ENCODE data around the gene SRSF1.

SRSF1 gene

DNA sequence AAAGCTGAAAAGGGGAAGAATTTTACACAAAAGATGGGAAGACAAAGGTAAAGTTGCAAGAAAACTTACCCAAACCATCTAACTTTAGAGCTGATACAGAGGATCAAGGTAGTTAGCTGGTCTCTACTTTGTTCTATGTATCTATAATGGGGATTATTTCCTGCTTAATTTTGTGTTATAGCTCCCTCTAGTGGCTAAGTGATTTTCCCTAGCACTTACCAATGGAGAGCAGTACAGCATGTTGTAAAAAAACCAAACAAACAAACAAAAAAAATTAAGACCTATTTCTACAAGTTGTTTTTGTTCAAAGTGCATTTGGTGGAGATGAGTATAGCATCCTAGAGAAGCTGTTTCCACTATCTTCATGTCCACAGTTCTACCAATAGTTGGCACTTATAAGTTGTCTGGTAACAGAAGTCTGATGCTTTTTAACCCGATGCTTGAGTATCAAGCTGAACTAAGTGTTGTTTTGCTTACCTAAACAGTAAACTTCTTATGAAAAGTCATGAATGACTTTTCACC lies 7.5 kb downstream of the SRSF1 start:
- TF ChIP-seq, protein P1, sequence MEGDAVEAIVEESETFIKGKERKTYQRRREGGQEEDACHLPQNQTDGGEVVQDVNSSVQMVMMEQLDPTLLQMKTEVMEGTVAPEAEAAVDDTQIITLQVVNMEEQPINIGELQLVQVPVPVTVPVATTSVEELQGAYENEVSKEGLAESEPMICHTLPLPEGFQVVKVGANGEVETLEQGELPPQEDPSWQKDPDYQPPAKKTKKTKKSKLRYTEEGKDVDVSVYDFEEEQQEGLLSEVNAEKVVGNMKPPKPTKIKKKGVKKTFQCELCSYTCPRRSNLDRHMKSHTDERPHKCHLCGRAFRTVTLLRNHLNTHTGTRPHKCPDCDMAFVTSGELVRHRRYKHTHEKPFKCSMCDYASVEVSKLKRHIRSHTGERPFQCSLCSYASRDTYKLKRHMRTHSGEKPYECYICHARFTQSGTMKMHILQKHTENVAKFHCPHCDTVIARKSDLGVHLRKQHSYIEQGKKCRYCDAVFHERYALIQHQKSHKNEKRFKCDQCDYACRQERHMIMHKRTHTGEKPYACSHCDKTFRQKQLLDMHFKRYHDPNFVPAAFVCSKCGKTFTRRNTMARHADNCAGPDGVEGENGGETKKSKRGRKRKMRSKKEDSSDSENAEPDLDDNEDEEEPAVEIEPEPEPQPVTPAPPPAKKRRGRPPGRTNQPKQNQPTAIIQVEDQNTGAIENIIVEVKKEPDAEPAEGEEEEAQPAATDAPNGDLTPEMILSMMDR (IDR thresholded peaks at IDR 0.05) = peak; percentile 91

DNA sequence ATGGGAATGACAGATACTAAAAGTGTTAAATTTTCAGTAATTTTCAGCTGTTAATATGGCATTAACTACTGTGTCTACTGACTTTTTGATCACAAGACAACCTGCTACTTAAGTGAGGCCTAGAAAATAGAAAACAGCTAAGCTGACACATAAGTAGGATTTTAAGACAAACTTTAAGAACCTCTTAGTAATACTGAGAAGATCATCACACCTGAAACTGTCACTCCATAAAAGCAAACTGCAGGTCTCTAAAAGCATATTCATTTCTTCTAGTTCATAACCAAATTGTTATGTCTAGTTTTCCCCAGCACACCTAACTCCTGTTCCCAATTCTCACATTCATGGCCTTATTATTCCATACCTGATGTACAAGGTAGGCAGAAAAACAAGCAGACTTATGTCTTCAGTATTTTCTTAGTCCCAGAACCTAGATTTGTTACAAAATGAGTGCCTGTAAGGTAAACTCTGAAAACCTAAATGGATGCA lies 8.0 kb downstream of the SRSF1 start:
- TF ChIP-seq, protein P1 (IDR thresholded peaks at IDR 0.05) = no peak

DNA sequence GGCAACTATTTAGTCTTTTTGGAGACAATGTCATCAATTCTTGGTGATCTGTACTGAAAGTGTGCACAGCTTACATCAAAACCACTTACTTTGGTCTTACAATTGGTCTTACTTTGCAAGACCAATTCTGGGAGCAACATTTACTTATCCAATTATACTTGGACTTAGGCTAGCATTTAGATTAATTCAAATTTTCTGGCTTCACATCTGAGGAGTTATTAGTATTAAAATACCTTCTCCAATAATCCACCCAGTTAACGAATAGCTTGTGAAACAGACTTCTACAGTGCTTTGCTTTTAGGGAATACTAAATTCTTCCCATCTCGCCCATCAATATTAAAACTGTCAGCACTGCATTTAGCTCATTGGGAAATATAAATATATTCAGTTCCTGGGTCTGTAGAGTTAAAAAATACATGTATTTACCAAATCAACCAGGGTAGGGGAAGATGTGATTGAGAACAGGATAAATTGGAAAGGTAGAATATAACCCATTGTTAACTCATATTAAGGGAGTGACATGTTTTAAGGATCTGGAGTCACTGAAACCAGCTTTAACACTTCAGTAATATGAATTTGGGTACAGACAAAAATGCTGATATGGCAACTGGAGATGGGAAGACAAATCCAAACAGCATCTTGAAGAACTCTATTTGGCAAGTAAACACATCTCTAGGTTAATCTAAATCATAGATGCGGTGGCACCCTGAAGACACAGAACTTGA lies 9.8 kb downstream of the SRSF1 start:
- TF ChIP-seq, protein P1 (IDR thresholded peaks at IDR 0.05) = no peak

DNA sequence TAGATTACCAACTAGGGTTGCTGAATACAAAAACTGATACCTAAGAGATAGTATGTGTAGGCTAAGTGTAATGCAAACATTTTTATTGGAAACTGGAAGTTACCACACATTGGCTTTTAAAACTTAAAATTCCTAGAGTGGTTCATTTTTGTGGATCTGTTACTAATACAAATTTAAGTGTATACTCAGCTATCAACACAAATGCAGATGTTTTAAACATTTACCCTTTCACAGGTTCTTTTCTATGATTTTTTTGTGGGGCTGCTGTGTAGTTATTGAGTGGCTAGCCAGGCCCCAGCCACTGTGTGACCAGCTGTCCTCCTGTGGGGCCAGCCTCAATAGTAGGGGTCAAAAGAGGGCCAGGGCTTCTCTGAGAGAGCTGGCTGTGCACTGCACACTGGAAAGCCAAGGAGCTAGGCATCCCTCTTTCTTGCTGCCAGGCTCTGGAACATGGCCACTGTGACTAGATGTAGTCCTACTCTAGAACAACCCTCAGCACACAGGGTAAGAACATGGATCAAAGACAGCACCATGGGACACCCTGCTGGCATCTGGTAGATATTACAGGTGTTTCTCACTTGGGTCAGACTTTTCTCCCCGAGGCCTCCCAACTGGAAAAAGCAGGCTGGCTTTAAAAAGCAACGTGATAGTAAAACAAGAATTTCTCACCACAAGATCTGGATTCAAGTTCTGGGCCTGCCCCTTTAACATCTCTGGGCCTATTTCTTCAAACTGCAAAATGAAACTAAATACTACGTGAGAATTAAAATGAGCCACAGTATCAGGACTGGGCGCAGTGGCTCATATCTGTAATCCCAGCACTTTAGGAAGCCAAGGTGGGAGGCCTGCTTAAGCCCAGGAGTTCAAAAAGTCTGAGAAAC lies 11.7 kb downstream of the SRSF1 start:
- TF ChIP-seq, protein P1 (IDR thresholded peaks at IDR 0.05) = peak; percentile 65

DNA sequence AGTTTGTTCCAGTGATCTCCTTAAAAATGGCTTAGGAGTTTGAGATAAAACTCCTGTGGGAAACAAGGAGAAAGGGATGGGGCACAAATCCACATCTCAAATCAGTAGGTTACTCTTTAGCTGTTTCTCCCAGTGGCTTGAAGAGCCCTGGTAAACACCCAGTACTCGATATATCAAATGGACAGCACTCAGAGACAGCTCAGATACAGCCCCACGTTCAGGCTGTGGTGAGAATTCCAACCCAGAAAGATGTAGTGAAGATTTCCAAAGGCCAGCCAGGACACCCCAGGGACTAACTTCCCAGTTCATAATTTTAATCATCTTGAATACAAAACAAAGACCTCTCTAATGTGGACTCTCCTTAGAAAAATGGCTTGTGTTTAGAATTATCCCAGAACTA lies 12.6 kb downstream of the SRSF1 start:
- TF ChIP-seq, protein P1 (IDR thresholded peaks at IDR 0.05) = no peak

DNA sequence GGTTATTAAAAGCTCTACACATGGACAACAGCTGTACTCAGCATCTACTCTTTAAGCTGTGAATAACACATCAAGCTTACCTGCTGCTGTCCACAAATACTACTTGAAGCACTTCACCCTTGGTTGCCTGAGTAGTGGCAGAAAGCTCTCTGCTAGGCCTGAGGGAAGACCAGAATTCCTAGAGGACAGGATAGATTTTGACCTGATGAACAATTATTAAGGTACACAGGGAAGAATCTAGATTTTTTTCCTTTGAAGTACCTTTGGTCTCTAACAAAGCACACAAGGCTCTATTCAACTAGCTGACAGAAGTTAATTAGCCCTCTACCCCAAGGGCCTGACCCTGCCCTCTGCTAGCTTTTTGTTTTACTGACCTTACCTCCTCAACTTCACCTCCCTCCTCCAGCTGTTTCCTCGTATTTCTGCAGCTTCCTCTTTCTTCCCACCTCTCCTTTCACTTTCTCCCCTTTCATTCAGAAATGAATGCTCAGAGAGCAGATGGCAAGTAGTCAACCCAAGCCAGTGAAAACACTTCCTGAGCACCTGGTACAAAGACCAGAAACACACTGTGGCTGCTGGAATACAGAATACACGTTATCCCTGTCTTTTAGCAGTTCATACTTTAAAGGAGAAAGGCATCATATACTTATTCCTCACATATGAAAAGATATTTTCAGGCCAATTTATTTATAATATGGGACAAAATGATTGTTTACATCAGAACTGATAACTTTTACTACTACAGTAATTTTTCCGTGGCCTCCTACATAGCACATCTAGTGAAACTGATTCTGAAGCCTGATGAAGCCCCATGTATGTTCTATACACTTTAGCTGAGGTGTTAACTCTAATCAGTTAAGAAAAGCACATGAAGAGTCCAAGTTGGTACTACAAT lies 13.3 kb downstream of the SRSF1 start:
- TF ChIP-seq, protein P1 (IDR thresholded peaks at IDR 0.05) = no peak

DNA sequence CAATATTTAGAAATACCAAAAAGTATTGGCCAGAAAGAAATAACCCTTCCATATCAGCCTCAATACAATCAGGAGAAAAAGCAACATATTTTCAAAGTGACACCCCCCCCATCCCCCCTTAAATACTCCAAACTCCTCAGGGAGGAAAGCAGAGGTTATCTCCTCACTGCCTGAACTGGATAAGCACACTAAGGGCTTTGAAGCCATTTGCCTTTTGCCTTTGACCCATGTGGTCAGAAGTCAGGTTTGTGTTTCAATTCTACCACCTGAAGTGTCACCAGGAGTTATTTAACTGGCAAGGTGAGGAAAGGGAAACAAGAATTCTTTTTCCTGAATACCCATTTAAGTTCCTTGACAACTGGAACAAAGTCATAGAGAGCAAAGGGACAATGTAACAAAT lies 15.5 kb downstream of the SRSF1 start:
- TF ChIP-seq, protein P1 (IDR thresholded peaks at IDR 0.05) = no peak

Measured in LNCAP (cell line).